DMS79 treated with DMSO at 0.1 percent for 48 hours (cell line): ENCODE results near the gene ZMYND8.
"Not testable (repeated sequence)": the region's sequence is repeated elsewhere in the genome, so short reads cannot be mapped to it uniquely, and the experiment has no call there.

Experiments
- DNase-seq: peaks from one replicate; lab custom pipeline; 2025; lab: John Stamatoyannopoulos, UW

Gene ZMYND8

GRCh38 chr20:47310729-47311128 is 45.8 kb downstream of the ZMYND8 start:
- no peak for DNase-seq

GRCh38 chr20:47309806-47310426 is 46.6 kb downstream of the ZMYND8 start:
- no peak for DNase-seq

- DNase-seq = no peak
Measured at GRCh38 chr20:47309394-47309793, 47.1 kb downstream of the ZMYND8 start.

- not testable (repeated sequence) for DNase-seq
Measured at GRCh38 chr20:47307569-47307968, 48.9 kb downstream of the ZMYND8 start.

GRCh38 chr20:47306755-47307370 is 49.6 kb downstream of the ZMYND8 start:
- no peak for DNase-seq

GRCh38 chr20:47306095-47306494 is 50.4 kb downstream of the ZMYND8 start:
- no peak for DNase-seq

- DNase-seq = no peak
Measured at GRCh38 chr20:47305667-47306066, 50.8 kb downstream of the ZMYND8 start.

- no peak for DNase-seq
Measured at GRCh38 chr20:47304287-47304686, 52.2 kb downstream of the ZMYND8 start.

- no peak for DNase-seq
Measured at GRCh38 chr20:47303736-47304135, 52.8 kb downstream of the ZMYND8 start.

- DNase-seq = no peak
Measured at GRCh38 chr20:47300071-47300470, 56.4 kb downstream of the ZMYND8 start.

GRCh38 chr20:47298624-47299023 is 57.9 kb downstream of the ZMYND8 start:
- DNase-seq = no peak

GRCh38 chr20:47297746-47298145 is 58.8 kb downstream of the ZMYND8 start:
- DNase-seq = no peak

- no peak for DNase-seq
Measured at GRCh38 chr20:47296950-47297349, 59.5 kb downstream of the ZMYND8 start.

- peak; percentile 35 for DNase-seq
Measured at GRCh38 chr20:47295921-47296426, 60.5 kb downstream of the ZMYND8 start.

- DNase-seq = no peak
Measured at GRCh38 chr20:47295129-47295813, 61.2 kb downstream of the ZMYND8 start.

- DNase-seq = no peak
Measured at GRCh38 chr20:47293631-47294030, 62.9 kb downstream of the ZMYND8 start.

GRCh38 chr20:47292581-47292980 is 63.9 kb downstream of the ZMYND8 start:
- DNase-seq = no peak

GRCh38 chr20:47290666-47291430 is 65.7 kb downstream of the ZMYND8 start:
- DNase-seq = no peak

- DNase-seq = no peak
Measured at GRCh38 chr20:47290008-47290407, 66.5 kb downstream of the ZMYND8 start.

- DNase-seq = no peak
Measured at GRCh38 chr20:47289096-47289495, 67.4 kb downstream of the ZMYND8 start.

GRCh38 chr20:47288530-47288929 is 68.0 kb downstream of the ZMYND8 start:
- DNase-seq = not testable (repeated sequence)

- no peak for DNase-seq
Measured at GRCh38 chr20:47287609-47288144, 68.8 kb downstream of the ZMYND8 start.
